AG04450 (cell line): ENCODE results near the gene SNX9. TPM values are rescaled to one million over a fixed set of nuclear protein-coding genes. Genes with fewer than 3 reads are reported as not detected.

Experiments used
- CTCF ChIA-PET: fragments of 300-600, 350-600 bp; formaldehyde crosslinking; extraction: SDS; loops from one replicate; lab custom pipeline; 2022; ENCODE audit warnings: antibody characterized with exemption, inconsistent platforms; lab: Charles Lee
- POLR2A ChIA-PET: fragments of 350-600 bp; formaldehyde crosslinking; extraction: SDS; loops from one replicate; lab custom pipeline; 2021; ENCODE audit warnings: antibody characterized with exemption, inconsistent platforms; lab: Yijun Ruan, JAX
- DNase-seq: peaks from one replicate; pipeline ENCODE4 v3.0.0-alpha.2; 2011; ENCODE audit warnings: low read depth, low spot score
- H3K27ac ChIP-seq: one replicate; pipeline ENCODE4 v1.5.1; 2012; ENCODE audit warnings: low read depth, low read length, control low read depth
- H3K27me3 ChIP-seq: one replicate; pipeline ENCODE4 v1.6.0; 2012; ENCODE audit warnings: low read length; ENCODE audit not compliant: control insufficient read depth, insufficient read depth
- H3K4me3 ChIP-seq: 2 replicates; pipeline ENCODE4 v1.5.1; 2011; ENCODE audit warnings: mild to moderate bottlenecking, low read depth, low read length, control low read depth
- H3K9me3 ChIP-seq: 2 replicates; pipeline ENCODE4 v1.5.1; 2012; ENCODE audit warnings: low read length; ENCODE audit not compliant: control insufficient read depth, insufficient read depth
- polyA plus RNA-seq: library from polyadenylated mRNA; depleted of rRNA; stranded (reverse); fragments of >200 nt; gene quantifications from 2 replicates; pipeline ENCODE4 v1.2.3, GENCODE V29; 2011
- TF ChIP-seq, protein P1 (sequence below): IDR thresholded peaks from 2 replicates; pipeline ENCODE4 v1.5.1; 2011; ENCODE audit warnings: low read depth, low read length, control low read depth, inconsistent platforms

The SNX9 gene
- polyA plus RNA-seq, 1 experiment: 58.7 TPM

DNA sequence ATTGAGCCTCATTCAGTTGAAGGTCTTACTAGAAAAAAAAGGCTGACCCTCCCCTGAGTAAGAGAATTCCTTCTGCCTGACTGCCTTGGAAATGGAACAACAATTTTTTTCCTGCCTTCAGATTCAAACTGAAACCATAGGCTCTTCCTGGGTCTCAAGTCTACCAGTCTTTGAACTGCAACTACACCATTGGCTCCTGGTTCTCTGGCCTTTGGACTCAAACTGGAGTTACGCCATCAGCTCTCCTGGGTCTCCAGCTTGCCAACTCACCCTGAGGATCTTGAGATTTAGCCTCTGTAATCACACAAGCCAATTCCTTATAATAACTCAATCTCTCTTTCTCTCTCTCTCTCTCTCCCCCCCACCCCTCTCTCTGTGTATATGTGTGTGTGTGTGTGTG, 36.0 kb upstream of the SNX9 start:
- no peaks in the 10 kb centered on the region; the same call in 1 of the 2 replicates for H3K9me3 ChIP-seq
- ChIA-PET POLR2A (no interaction called here), CTCF (interaction anchor here (3.1 kb wide), 1 partner anchor 31 kb away, joined by 13 read pairs; no protein-coding TSS in a partner anchor)
- DNase-seq: no peak
- TF ChIP-seq, protein P1, sequence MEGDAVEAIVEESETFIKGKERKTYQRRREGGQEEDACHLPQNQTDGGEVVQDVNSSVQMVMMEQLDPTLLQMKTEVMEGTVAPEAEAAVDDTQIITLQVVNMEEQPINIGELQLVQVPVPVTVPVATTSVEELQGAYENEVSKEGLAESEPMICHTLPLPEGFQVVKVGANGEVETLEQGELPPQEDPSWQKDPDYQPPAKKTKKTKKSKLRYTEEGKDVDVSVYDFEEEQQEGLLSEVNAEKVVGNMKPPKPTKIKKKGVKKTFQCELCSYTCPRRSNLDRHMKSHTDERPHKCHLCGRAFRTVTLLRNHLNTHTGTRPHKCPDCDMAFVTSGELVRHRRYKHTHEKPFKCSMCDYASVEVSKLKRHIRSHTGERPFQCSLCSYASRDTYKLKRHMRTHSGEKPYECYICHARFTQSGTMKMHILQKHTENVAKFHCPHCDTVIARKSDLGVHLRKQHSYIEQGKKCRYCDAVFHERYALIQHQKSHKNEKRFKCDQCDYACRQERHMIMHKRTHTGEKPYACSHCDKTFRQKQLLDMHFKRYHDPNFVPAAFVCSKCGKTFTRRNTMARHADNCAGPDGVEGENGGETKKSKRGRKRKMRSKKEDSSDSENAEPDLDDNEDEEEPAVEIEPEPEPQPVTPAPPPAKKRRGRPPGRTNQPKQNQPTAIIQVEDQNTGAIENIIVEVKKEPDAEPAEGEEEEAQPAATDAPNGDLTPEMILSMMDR: no peak
- no peak overlapping the region for H3K27ac ChIP-seq
- H3K4me3 ChIP-seq: no peak overlapping the region
- no peaks in the 10 kb centered on the region for H3K27me3 ChIP-seq

DNA sequence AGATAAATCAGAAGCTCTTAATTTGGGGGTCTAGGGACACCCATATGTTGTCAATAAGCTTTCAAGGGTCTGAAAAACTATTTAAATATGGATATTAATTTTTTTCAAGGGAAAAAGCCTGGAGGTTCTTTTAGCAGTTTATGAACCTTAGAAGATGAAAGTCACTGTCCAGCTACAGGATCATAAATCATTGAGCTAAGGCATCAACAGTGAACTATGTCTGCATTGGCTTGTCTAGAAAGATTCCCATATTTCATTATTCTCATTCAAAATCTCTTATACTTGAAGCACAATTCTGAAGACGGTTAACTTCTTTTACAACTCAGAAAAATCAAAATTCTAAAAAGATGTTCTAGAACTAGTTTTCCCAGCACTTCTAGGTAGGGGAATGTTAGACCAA, 34.9 kb upstream of the SNX9 start:
- Histone ChIP-seq H3K9me3 (no peaks in the 10 kb centered on the region), H3K27me3 (no peaks in the 10 kb centered on the region), H3K27ac (no peak overlapping the region), H3K4me3 (no peak overlapping the region)
- POLR2A ChIA-PET: no interaction called here
- no peak for DNase-seq
- TF ChIP-seq, protein P1: no peak
- CTCF ChIA-PET: interaction anchor here (0.7 to 3.1 kb wide), 2 partner anchors 13 to 32 kb away, joined by 3 to 13 read pairs; no protein-coding TSS in a partner anchor

DNA sequence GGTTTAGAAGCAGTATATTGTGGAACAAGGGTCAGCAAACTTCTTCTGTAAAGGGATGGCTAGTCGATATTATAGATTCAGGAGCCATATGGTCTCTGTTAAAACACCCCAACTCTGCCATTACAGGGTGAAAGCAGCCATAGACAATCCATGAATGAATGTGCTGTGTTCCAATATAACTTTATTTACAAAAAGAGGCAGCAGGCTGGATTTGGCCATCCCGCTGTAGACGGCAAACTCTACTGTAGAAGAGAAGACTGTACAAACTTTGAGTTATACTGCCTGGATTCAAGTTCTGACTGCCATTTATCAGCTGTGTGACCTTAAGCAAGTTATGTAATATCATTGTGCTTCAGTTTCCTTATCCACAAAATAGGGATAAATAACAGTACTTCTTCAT, 33.7 kb upstream of the SNX9 start:
- CTCF ChIA-PET: interaction anchor here (0.8 to 3.1 kb wide), 2 partner anchors 33 to 124 kb away, joined by 3 to 13 read pairs; no protein-coding TSS in a partner anchor
- no peaks in the 10 kb centered on the region for H3K9me3 ChIP-seq
- H3K27me3 ChIP-seq: no peaks in the 10 kb centered on the region
- no peak overlapping the region for H3K4me3 ChIP-seq
- POLR2A ChIA-PET: no interaction called here
- no peak overlapping the region for H3K27ac ChIP-seq
- TF ChIP-seq, protein P1: no peak
- no peak for DNase-seq

DNA sequence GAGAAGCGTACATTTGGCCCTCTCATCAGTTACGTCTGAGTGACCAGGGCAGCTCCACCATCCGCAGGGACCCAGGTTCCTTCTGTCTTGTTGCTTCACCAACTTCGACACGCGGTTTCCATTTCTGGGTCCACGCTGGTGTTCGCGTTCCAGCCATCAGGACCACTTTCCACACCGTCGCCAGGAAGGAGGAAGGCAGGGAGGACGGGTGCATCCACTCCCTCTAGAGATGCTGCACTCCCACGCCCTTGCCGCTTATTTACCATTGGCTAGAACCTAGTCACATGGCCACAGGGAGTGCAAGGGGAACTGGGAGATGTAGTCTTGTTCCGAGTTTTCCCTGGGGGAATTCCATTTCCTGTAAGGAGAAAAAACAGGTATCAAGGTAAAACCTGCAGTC, 33.2 kb upstream of the SNX9 start:
- no peaks in the 10 kb centered on the region for H3K27me3 ChIP-seq
- no peaks in the 10 kb centered on the region for H3K9me3 ChIP-seq
- H3K27ac ChIP-seq: no peak overlapping the region
- DNase-seq: no peak
- TF ChIP-seq, protein P1: no peak
- ChIA-PET CTCF (interaction anchor here (3.1 kb wide), 1 partner anchor 33 kb away, joined by 13 read pairs; no protein-coding TSS in a partner anchor), POLR2A (no interaction called here)
- no peak overlapping the region for H3K4me3 ChIP-seq

DNA sequence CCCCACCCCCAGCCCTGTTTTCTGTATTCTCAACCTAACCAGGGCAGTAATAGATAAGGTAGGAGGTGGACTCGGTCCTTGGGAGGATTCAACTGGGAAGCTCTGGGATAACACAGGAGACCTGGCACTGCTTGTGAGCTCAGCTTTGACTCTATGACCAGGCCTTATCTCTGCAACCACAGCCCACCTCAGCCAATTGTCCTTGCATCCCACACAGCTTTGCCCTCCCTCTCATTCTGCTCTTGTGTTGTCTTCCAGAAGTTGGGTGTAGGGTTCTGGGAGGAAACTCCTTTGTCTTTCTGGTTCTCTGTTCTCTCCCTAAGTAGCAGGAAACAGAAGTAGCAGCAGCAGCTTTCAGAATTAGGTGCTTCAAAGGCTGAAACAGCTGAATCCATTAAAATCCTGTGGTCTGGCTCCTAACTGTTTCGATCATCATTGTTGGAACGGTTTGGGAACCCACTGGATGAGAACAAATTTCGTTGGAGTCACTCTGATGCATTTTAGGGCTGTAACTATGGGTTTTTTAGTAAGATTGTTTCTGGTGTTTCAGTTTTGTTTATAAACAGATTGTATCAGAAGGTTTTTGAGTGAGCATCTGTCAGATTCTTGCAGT, 32.4 kb upstream of the SNX9 start:
- Histone ChIP-seq H3K4me3 (no peak overlapping the region), H3K9me3 (no peaks in the 10 kb centered on the region), H3K27ac (no peak overlapping the region), H3K27me3 (no peaks in the 10 kb centered on the region)
- POLR2A ChIA-PET: no interaction called here
- CTCF ChIA-PET: no interaction called here
- TF ChIP-seq, protein P1: no peak
- DNase-seq: no peak
